NCI-H2029 (cell line): ENCODE measurements around the gene TSPAN32.
"Not testable (repeated sequence)": the region's sequence is repeated elsewhere in the genome, so short reads cannot be mapped to it uniquely, and the experiment has no call there.

ENCODE experiments used
- DNase-seq: peaks from one replicate; lab custom pipeline; 2025; lab: John Stamatoyannopoulos, UW

The TSPAN32 gene

GRCh38 chr11:2316169-2316962 lies 14.6 kb downstream of the TSPAN32 start:
- no peak for DNase-seq

DNA sequence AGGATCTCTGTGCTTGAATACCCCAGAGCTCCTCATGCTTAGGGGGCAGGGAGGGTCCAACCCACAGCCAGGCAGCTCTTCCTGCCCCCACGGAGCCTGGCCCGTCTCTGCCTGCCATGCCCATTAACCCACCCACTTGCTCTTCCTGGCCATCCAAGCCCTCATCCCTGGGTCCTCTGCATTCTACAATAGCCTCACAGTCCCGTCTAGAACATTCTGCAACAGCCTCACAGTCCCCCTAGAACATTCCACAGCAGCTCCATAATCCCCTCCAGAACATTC lies 15.1 kb downstream of the TSPAN32 start:
- DNase-seq, result no peak

GRCh38 chr11:2317354-2318050 lies 15.7 kb downstream of the TSPAN32 start:
- DNase-seq, result no peak

DNA sequence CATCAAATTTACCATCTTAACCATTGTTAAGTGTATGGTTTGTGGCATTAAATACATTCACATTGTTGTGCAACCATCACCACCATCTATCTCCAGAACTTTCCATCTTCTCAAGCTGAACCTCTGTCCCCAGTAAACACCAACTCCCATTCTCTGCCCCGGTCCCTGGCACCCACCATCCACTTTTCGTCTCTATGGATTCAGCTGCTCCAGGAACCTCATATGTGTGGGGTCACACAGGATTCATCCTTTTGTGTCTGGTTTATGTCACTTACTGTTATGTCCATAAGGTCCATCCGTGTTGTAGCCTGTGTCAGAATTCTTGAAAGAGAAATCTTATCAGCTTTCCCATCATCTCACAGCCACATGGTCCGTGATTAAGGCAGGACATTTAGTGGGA lies 16.3 kb downstream of the TSPAN32 start:
- no peak for DNase-seq

GRCh38 chr11:2318707-2319106 lies 16.9 kb downstream of the TSPAN32 start:
- DNase-seq, result no peak

- no peak for DNase-seq
Observed at GRCh38 chr11:2319791-2320472, 18.1 kb downstream of the TSPAN32 start.

DNA sequence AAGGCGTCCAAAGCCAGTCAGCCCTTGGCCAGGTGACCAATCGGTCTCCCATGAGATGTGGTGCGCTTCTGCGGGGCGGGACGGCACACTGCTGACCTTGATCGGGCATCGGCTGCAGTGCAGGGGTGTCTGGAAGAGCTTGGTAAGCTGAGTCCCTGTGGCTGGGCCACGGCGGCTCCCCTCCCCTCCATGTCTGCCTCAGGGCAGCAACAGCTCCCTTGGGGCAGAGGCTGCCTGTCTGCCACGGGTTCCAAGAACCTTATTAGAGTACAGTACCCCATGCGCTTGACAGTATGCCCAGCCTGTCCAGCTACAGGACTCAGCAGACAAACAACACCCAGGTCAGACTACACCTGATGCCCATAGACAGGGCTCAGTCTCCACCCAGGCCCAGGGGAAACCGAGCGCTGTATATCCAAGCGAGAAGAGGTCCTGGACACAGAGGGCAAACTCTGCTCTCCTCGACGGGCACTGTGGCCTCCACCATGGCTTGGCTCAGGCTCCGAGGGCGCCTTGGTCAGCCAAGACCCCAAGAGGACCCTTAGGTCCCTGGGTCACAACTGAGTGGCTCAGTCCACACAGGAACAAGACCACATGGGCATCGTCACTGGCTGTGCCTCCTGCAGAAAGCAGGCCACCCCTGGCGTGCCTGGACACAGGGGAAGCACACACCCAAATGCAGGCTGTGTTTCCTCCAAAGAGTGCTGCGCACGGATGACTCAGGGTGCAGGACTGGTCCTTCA lies 18.9 kb downstream of the TSPAN32 start:
- DNase-seq, result no peak

- DNase-seq, result no peak
Observed at GRCh38 chr11:2321311-2321683, 19.5 kb downstream of the TSPAN32 start.

DNA sequence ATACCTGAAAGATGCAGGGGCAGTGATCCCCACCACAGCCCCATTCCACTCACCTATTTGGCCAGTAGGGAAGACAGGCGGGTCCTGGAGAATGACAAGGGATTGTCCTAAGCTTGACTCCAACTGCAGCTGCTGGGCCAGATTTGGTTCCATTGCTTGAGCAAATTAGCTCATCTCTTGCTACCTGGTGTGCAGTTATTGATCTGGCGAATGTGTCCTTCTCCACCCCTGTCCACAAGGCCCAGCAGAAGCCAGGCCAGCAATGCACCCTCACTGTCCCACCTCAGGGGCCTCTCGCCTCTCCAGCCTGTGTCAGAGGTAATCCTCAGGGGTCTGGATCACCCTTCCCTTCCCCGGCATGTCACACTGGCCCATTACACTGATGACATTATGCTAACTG lies 23.3 kb downstream of the TSPAN32 start:
- DNase-seq, result no peak

DNA sequence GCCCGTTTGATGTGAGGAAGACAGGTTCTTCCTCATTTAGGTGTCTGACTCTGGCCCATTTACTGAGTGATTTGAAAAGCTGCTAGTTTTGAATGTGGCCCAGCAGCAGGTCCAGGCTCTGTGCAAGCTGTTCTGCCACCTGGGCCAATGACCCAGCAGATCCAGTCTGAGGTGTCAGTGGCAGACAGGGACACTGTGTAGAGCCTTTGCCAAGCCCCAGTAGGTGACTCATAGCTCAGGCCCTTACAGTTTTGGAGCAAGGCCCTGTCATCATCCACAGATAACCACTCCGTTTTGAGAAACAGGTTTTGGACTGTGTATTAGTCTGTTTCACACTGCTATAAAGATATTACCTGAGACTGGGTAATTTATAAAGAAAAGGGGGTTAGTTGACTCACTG lies 23.9 kb downstream of the TSPAN32 start:
- DNase-seq, result no peak

- no peak for DNase-seq
Observed at GRCh38 chr11:2327032-2327431, 25.2 kb downstream of the TSPAN32 start.

- no peak for DNase-seq
Observed at GRCh38 chr11:2328021-2328420, 26.2 kb downstream of the TSPAN32 start.

DNA sequence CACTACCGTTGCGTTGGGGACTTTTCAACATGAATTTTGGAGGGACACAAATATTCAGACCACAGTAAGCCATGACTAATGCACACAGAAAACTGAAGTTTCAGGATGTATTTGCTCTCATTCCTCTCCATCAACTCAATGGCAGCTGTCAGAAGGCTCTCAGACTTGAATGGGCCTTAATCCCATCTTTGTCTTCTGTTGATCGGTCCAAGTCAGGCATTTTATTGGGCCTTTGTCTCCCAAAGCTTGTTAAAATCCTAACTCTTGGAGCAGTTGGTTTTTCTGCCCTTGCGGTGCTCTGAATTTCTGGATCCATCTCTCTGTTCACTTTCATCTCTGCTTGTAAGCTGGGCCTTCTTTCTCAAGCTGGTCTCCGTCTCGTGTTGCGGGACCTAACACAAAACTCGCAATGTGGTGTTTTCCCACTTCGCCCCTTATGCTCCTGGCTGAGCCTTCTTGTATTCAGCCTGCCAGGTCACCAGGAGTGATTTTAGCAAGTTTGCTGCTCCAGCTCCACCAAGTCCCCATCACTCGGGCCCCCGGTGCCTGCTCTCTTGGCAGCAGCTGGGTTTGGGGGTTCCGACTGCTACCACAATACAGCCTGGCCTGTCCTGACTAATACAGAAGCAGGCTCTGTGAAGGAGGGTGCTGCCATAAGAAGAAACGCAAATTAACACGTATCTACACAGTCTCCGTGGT lies 27.0 kb downstream of the TSPAN32 start:
- DNase-seq, result no peak

GRCh38 chr11:2329551-2329950 lies 27.7 kb downstream of the TSPAN32 start:
- no peak for DNase-seq

- DNase-seq, result no peak
Observed at GRCh38 chr11:2330696-2331095, 28.9 kb downstream of the TSPAN32 start.

- DNase-seq, result no peak
Observed at GRCh38 chr11:2331404-2331803, 29.6 kb downstream of the TSPAN32 start.

DNA sequence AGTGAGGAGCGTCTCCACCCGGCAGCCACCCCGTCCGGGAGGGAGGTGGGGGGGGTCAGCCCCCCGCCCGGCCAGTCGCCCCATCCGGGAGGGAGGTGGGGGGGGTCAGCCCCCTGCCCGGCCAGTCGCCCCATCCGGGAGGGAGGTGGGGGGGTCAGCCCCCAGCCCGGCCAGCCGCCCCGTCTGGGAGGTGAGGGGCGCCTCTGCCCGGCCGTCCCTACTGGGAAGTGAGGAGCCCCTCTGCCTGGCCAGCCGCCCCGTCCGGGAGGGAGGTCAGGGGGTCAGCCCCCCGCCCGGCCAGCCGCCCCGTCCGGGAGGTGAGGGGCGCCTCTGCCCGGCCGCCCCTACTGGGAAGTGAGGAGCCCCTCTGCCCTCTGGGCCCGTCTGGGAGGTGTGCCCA lies 30.8 kb downstream of the TSPAN32 start:
- DNase-seq, result not testable (repeated sequence)

DNA sequence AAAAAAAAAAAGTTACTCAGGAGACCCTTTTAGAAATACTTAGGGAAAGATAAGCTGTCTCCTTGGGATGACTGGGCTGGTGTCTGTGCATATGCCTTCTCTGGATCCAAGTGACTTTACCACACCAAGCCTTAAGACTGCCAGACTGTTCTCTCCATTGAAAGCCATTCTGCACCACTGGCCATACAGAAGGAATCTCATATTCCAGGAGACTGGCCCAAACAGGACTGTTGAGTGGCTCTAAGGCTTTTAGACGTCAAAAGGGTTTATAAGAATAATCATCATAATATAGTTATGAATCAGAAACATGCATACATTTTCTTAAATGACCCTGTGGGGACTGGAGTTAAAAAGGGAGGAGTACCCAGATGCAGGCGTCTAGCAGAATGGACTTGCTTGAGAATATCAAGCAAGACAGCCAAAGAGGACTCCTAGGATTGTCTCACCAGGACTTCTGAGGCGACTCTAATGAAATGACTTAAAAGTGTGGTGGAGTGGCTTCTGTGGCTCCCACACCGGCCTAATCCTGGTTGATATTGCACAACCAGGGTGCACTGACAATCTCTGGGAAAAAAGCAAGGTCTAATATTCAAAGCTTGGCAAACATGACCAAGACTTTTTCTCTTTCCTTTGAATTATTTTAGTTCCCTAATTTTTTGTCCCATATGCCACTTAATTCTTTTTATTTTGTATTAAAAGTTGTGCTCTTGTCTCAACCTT lies 31.8 kb downstream of the TSPAN32 start:
- DNase-seq, result not testable (repeated sequence)

DNA sequence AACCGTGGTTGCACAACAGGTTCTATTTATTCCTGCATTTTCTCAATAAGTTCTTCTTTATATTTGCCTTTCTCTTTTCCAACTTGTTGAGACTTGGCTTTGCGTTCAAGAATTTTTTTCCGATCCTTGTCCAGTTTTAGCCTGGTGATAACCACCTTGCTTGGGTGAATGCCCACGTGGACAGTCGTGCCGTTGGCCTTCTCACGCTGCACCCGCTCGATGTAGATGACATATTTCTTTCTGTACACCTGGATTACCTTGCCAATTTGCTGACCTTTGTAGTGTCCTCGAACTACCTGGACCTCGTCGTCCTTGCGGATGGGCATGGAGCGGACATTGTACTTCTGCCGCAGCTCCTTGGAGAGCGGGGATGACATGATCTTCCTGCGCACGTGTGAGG lies 33.5 kb downstream of the TSPAN32 start:
- DNase-seq, result not testable (repeated sequence)

DNA sequence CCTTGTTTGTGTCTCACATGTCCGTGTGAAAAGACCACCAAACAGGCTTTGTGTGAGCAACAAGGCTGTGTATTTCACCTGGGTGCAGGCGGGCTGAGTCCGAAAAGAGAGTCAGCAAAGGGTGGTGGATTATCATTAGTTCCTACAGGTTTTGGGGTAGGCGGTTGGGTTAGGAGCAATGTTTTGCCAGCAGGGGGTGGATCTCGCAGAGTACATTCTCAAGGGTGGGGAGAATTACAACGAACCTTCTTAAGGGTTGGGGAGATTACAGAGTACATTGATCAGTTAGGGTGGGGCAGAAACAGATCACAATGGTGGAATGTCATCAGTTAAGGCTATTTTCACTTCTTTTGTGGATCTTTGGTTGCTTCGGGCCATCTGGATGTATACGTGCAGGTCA lies 36.9 kb downstream of the TSPAN32 start:
- DNase-seq, result not testable (repeated sequence)

DNA sequence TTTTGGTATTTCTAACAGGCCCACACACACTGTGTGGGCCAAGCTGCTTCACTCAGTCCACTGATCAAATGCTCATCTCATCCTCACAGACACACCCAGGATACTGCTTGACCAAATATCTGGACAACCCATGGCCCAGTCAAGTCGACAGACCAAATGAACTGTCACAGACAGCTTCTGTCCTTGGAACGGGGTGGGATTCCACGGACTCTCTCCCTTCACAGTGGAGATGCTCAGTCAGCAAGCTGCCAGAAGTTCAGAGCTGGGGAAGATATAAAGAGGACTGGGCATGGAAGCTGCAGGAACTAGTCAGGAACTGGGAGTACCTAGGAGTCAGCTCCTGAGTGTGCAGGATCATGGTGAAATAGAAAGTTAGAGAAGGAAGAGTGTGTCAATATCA lies 40.7 kb downstream of the TSPAN32 start:
- DNase-seq, result no peak
